ENCODE results near the gene VPS37C. TPM values are rescaled to one million over a fixed set of nuclear protein-coding genes. Genes with fewer than 3 reads are reported as not detected.
"Not testable (repeated sequence)": the region's sequence is repeated elsewhere in the genome, so short reads cannot be mapped to it uniquely, and the experiment has no call there.

VPS37C gene
- total RNA-seq, 1 donor from 2014 or later, result 21.5 TPM

DNA sequence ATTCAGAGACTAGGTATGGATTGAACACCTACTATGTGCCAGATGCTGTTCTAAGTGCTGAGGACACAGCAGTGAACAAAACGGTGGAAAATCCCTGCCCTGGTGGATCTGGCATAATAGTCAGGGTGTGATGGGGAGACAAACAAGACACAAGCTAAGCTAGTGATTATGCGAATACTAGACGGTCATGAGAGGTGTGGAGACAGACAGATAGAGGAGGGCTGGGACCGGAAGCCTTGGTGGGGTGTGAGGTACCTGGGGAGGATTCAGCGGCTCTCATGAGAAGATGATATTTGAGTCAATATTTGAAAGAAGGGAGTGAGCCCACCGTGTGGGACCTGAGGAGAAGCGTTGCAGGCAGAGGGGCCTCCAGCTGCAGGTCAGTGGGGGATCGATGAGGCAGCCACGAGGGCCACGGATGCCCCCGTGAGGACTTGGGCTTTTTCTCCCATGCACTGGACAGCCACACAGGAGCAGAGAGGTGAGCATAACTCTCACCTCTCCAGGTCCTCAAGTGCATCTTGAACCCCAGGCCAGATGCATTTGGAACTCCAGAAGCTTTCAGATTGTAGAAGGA is 54.2 kb downstream of the VPS37C start:
- no peak overlapping the region for H3K4me3 ChIP-seq (ENCODE audit: low read depth, low read length)
- TF ChIP-seq, protein P1, sequence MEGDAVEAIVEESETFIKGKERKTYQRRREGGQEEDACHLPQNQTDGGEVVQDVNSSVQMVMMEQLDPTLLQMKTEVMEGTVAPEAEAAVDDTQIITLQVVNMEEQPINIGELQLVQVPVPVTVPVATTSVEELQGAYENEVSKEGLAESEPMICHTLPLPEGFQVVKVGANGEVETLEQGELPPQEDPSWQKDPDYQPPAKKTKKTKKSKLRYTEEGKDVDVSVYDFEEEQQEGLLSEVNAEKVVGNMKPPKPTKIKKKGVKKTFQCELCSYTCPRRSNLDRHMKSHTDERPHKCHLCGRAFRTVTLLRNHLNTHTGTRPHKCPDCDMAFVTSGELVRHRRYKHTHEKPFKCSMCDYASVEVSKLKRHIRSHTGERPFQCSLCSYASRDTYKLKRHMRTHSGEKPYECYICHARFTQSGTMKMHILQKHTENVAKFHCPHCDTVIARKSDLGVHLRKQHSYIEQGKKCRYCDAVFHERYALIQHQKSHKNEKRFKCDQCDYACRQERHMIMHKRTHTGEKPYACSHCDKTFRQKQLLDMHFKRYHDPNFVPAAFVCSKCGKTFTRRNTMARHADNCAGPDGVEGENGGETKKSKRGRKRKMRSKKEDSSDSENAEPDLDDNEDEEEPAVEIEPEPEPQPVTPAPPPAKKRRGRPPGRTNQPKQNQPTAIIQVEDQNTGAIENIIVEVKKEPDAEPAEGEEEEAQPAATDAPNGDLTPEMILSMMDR (conservative IDR thresholded peaks at IDR 0.05; ENCODE audit: low read depth, low read length), result no peak
- no peak for DNase-seq (ENCODE audit: low read depth)

DNA sequence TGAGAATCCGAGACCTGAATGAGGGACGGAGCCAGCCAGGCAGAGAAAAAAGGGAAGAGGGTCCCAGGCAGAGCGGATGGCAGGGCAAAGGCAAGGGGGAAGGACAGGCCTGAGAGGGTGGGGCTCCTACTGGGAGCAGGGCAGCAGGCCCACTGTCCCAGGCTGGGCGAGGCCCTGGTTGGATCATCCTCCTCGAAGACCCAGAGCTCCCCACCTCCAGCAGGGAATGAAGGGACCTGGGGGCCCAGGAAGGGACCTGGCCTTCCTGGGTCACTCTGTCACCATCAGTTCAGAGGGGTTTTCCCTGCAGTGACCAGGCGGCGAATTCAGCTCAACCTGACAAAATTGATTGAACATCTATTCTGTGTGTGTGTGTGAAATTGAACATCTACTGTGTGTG is 54.9 kb downstream of the VPS37C start:
- TF ChIP-seq, protein P1 (conservative IDR thresholded peaks at IDR 0.05; ENCODE audit: low read depth, low read length), result no peak
- no peak for DNase-seq (ENCODE audit: low read depth)
- no peak overlapping the region for H3K4me3 ChIP-seq (ENCODE audit: low read depth, low read length)

DNA sequence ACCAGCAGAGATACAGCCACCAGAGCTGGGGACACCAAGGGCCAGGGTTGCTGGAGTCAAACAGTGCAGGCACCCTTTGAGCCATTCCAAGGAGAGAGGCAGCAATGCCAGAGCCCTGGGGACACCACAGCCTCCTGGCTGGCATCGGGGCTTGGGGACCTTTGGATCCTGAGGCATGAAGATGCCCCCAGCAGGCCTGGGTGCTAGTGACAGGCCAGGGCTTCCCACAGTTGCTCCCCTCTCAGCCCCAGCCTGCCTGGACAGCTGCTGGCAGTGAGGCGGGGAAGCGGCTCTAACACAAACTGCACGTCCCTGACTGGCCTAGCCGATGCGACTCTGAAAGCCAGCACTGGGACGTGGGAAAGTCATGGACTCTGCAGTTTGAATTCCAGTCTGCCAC is 56.3 kb downstream of the VPS37C start:
- H3K4me3 ChIP-seq (ENCODE audit: low read depth, low read length), result no peak overlapping the region
- TF ChIP-seq, protein P1 (conservative IDR thresholded peaks at IDR 0.05; ENCODE audit: low read depth, low read length), result no peak
- DNase-seq (ENCODE audit: low read depth), result no peak

DNA sequence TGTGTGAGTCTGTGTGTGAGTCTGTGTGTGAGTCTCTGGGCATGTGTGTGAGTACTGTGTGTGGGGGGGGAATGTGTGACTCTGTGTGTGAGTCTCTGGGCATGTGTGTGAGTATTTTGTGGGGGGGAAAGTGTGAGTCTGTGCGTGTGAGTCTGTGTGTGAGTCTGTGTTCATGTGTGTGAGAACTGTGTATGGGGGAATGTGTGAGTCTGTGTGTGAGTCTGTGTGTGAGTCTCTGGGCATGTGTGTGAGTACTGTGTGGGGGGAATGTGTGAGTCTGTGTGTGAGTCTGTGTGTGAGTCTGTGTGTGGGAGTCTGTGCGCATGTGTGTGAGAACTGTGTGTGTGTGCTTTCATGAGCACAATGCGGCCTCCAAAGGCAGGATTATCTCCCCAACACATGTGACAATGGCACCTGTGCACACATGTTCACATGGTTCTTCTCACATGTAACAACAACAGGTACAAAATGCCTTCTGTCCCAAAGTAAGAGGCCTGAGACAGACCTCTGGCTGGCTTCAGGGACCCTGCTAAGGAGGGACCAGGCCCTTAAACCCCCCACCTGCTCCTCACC is 57.3 kb downstream of the VPS37C start:
- DNase-seq (ENCODE audit: low read depth), result no peak
- TF ChIP-seq, protein P1 (conservative IDR thresholded peaks at IDR 0.05; ENCODE audit: low read depth, low read length), result no peak
- H3K4me3 ChIP-seq (ENCODE audit: low read depth, low read length), result no peak overlapping the region

DNA sequence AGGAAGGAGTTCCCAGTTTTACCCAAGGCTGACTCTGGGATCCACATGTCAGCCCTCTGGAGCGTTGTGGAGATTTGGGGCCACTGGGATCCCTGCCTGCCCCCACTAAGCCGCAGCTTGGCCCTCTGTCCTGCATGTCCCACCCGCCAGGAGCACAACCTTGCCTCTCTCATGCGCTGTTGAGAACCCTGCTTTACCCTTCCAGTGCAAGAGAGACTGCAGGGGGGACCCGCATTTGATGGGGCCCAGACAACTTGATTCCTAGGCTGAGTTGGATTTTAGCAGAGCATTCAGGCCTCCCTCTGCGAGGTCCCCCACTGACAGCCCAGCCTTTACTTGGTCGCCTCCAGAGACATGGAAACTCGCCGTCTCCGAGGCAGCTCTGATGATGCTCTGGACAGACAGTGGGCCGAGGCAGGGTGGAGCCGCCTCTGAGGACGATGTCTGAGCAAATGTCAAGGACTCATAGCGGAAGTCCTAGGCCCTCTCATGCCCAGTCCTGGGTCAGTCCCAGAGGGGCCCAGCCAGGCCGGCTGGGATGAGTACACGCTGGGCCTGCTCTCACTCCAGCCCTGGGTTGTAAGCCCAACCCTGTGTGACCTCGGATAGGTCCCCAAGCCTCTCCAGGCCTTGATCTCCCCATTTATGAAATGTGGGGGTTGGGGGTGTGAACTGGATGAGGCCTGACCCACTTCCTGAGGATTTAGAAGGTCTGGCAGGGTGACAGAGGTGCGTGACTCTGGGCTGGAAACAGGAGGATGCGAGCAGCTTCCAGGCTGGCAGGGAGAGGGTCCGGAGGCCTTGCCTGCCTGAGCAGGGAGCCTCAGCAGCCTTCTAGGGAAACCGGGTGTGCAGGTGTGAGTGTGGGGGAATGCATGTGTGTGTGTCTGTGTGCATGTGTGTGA is 58.3 kb downstream of the VPS37C start:
- TF ChIP-seq, protein P1 (conservative IDR thresholded peaks at IDR 0.05; ENCODE audit: low read depth, low read length), result no peak
- DNase-seq (ENCODE audit: low read depth), result no peak
- no peak overlapping the region for H3K4me3 ChIP-seq (ENCODE audit: low read depth, low read length)

DNA sequence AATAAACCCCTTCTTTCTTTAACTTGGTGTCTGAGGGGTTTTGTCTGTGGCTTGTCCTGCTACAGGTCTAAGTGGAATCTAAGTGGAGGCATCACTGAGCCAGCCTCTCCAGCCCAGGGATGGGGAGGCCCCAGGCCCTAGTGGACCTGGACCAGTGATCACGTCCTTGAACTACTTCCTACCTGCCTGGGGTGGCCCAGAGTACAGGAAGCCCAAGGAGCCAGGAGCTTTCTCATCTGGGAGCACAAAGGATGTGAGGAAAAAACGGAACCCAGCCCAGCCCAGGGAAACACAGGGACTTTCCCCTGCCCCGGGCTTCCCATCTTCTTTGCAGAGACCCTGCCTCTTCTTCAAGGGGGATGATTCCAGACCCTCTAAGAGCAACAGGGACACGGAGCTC is 62.4 kb downstream of the VPS37C start:
- no peak overlapping the region for H3K4me3 ChIP-seq (ENCODE audit: low read depth, low read length)
- TF ChIP-seq, protein P1 (conservative IDR thresholded peaks at IDR 0.05; ENCODE audit: low read depth, low read length), result no peak

DNA sequence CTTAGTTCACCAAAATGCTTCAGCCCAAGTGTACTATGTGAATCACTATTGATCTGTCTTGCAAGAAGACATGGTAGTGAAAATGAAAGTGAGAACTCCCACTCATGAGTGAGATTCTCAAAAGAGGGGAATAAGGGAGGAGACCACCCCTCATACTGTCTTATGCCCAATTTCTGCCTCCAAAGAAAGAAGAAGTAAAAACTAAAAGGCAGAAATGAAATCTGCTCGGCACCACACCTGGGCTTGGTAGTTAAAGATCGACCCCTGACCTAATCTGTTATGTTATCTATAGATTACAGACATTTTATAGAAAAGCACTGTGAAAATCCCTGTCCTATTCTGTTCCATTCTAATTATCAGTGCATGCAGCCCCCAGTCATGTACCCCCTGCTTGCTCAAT is 63.0 kb downstream of the VPS37C start:
- DNase-seq (ENCODE audit: low read depth); H3K4me3 ChIP-seq (ENCODE audit: low read depth, low read length): not testable (repeated sequence)

More for the DNA sequence above, 62.4 kb downstream of the VPS37C start:
- DNase-seq (ENCODE audit: low read depth), result no peak

Measured in epithelial cell of proximal tubule (primary cell).